ENCODE results near the gene SSC4D. TPM values are rescaled to one million over a fixed set of nuclear protein-coding genes. Genes with fewer than 3 reads are reported as not detected.
"Not testable (repeated sequence)": the region's sequence is repeated elsewhere in the genome, so short reads cannot be mapped to it uniquely, and the experiment has no call there.

The SSC4D gene
- total RNA-seq, 2 experiments from 2014 or later: 0.47 TPM; not detected in 1

- H3K36me3 Mint-ChIP-seq (ENCODE audit: low read depth): no peaks in the 10 kb centered on the region
- DNase-seq: no peak
- no peak overlapping the region for H3K4me3 Mint-ChIP-seq
- ChIA-PET POLR2A (interaction anchor here (1.3 kb wide), 1 partner anchor 14 kb away, joined by 3 read pairs; the partner anchor contains the start of gene YWHAG), CTCF (no interaction called here)
- H3K27ac Mint-ChIP-seq: no peak overlapping the region
- H3K27me3 Mint-ChIP-seq (ENCODE audit: low read depth): peaks cover 17% of the 10 kb centered on the region
- H3K9me3 Mint-ChIP-seq (ENCODE audit: insufficient read depth): no peaks in the 10 kb centered on the region
- H3K4me1 Mint-ChIP-seq (ENCODE audit: low read depth): peaks cover 2% of the 10 kb centered on the region
- no peak for ATAC-seq
These were observed 36.3 kb downstream of the SSC4D start for GRCh38 chr7:76372984-76373833.

GRCh38 chr7:76371396-76371795 is 38.1 kb downstream of the SSC4D start:
- Mint-ChIP-seq H3K4me3 (no peak overlapping the region), H3K27ac (no peak overlapping the region), H3K36me3 (ENCODE audit: low read depth) (no peaks in the 10 kb centered on the region), H3K9me3 (ENCODE audit: insufficient read depth) (no peaks in the 10 kb centered on the region), H3K4me1 (ENCODE audit: low read depth) (no peaks in the 10 kb centered on the region), H3K27me3 (ENCODE audit: low read depth) (peaks cover 16% of the 10 kb centered on the region)
- DNase-seq (no peak), ATAC-seq (no peak)
- POLR2A ChIA-PET: no interaction called here
- CTCF ChIA-PET: no interaction called here

GRCh38 chr7:76369018-76369417 is 40.5 kb downstream of the SSC4D start:
- ChIA-PET CTCF (interaction anchor here (0.9 kb wide), 1 partner anchor 9 kb away, joined by 5 read pairs; no protein-coding TSS in a partner anchor), POLR2A (no interaction called here)
- H3K36me3 Mint-ChIP-seq (ENCODE audit: low read depth): no peaks in the 10 kb centered on the region
- no peak overlapping the region for H3K4me3 Mint-ChIP-seq
- H3K4me1 Mint-ChIP-seq (ENCODE audit: low read depth): peaks cover 12% of the 10 kb centered on the region
- no peak for DNase-seq
- peaks cover 13% of the 10 kb centered on the region for H3K27me3 Mint-ChIP-seq (ENCODE audit: low read depth)
- ATAC-seq: no peak
- H3K9me3 Mint-ChIP-seq (ENCODE audit: insufficient read depth): no peaks in the 10 kb centered on the region
- H3K27ac Mint-ChIP-seq: no peak overlapping the region

- Mint-ChIP-seq H3K4me3 (no peak overlapping the region), H3K27me3 (ENCODE audit: low read depth) (peaks cover 12% of the 10 kb centered on the region), H3K36me3 (ENCODE audit: low read depth) (no peaks in the 10 kb centered on the region), H3K4me1 (ENCODE audit: low read depth) (peaks cover 16% of the 10 kb centered on the region), H3K9me3 (ENCODE audit: insufficient read depth) (no peaks in the 10 kb centered on the region), H3K27ac (no peak overlapping the region)
- ATAC-seq (no peak), DNase-seq (no peak)
- ChIA-PET CTCF (interaction anchor here (0.9 kb wide), 1 partner anchor 8 kb away, joined by 5 read pairs; no protein-coding TSS in a partner anchor), POLR2A (no interaction called here)
These were observed 41.3 kb downstream of the SSC4D start for GRCh38 chr7:76368190-76368589.

- DNase-seq (no peak), ATAC-seq (no peak)
- no peaks in the 10 kb centered on the region for H3K36me3 Mint-ChIP-seq (ENCODE audit: low read depth)
- H3K9me3 Mint-ChIP-seq (ENCODE audit: insufficient read depth): no peaks in the 10 kb centered on the region
- H3K27ac Mint-ChIP-seq: peak overlapping the region; percentile 81
- CTCF ChIA-PET: interaction anchor here (1.1 to 1.8 kb wide), 5 partner anchors 14 to 186 kb away, joined by 3 to 6 read pairs (median 3); no protein-coding TSS in a partner anchor
- H3K27me3 Mint-ChIP-seq (ENCODE audit: low read depth): peaks cover 4% of the 10 kb centered on the region
- peaks cover 23% of the 10 kb centered on the region for H3K4me1 Mint-ChIP-seq (ENCODE audit: low read depth)
- POLR2A ChIA-PET: interaction anchor here (0.6 to 1.8 kb wide), 3 partner anchors 20 to 46 kb away, joined by 3 to 11 read pairs (median 3); no protein-coding TSS in a partner anchor
- H3K4me3 Mint-ChIP-seq: peak overlapping the region; percentile 3
These were observed 45.3 kb downstream of the SSC4D start for GRCh38 chr7:76364198-76364584.

GRCh38 chr7:76363754-76364153 is 45.7 kb downstream of the SSC4D start:
- DNase-seq; H3K36me3 Mint-ChIP-seq (ENCODE audit: low read depth); ATAC-seq; H3K9me3 Mint-ChIP-seq (ENCODE audit: insufficient read depth); H3K27me3 Mint-ChIP-seq (ENCODE audit: low read depth): not testable (repeated sequence)
- POLR2A ChIA-PET: interaction anchor here (1.8 kb wide), 1 partner anchor 45 kb away, joined by 11 read pairs; no protein-coding TSS in a partner anchor
- Mint-ChIP-seq H3K27ac (peak overlapping the region; percentile 81), H3K4me3 (peak overlapping the region; percentile 3), H3K4me1 (ENCODE audit: low read depth) (peaks cover 23% of the 10 kb centered on the region)
- CTCF ChIA-PET: interaction anchor here (1.3 to 1.8 kb wide), 3 partner anchors 14 to 73 kb away, joined by 3 to 6 read pairs (median 3); no protein-coding TSS in a partner anchor

- peak overlapping the region; percentile 98 for H3K4me3 Mint-ChIP-seq
- peak overlapping the region; percentile 99 for H3K27ac Mint-ChIP-seq
- H3K36me3 Mint-ChIP-seq (ENCODE audit: low read depth): peaks cover 26% of the 10 kb centered on the region
- H3K27me3 Mint-ChIP-seq (ENCODE audit: low read depth): no peaks in the 10 kb centered on the region
- ChIA-PET CTCF (interaction anchor here (0.8 to 3.5 kb wide), 8 partner anchors 8 to 182 kb away, joined by 3 to 26 read pairs (median 5); no protein-coding TSS in a partner anchor), POLR2A (interaction anchor here (0.7 to 3.9 kb wide), 4 partner anchors 27 to 53 kb away, joined by 3 to 55 read pairs (median 8); no protein-coding TSS in a partner anchor)
- H3K4me1 Mint-ChIP-seq (ENCODE audit: low read depth): peaks cover 45% of the 10 kb centered on the region
- ATAC-seq (no peak), DNase-seq (no peak)
- H3K9me3 Mint-ChIP-seq (ENCODE audit: insufficient read depth): peaks cover 3% of the 10 kb centered on the region
These were observed 49.4 kb downstream of the SSC4D start for GRCh38 chr7:76359978-76360638.

- Mint-ChIP-seq H3K36me3 (ENCODE audit: low read depth) (peaks cover 33% of the 10 kb centered on the region), H3K4me3 (peak overlapping the region; percentile 98), H3K4me1 (ENCODE audit: low read depth) (peaks cover 45% of the 10 kb centered on the region), H3K9me3 (ENCODE audit: insufficient read depth) (peaks cover 5% of the 10 kb centered on the region), H3K27me3 (ENCODE audit: low read depth) (no peaks in the 10 kb centered on the region), H3K27ac (peak overlapping the region; percentile 99)
- ATAC-seq (peak; percentile 96), DNase-seq (peak; percentile 97)
- CTCF ChIA-PET: interaction anchor here (0.8 to 3.5 kb wide), 9 partner anchors 9 to 181 kb away, joined by 3 to 26 read pairs (median 5); no protein-coding TSS in a partner anchor
- POLR2A ChIA-PET: interaction anchor here (0.7 to 3.9 kb wide), 11 partner anchors 14 to 53 kb away, joined by 3 to 55 read pairs (median 3); no protein-coding TSS in a partner anchor
These were observed 50.2 kb downstream of the SSC4D start for GRCh38 chr7:76359111-76359977.

- ATAC-seq (peak; percentile 74), DNase-seq (peak; percentile 90)
- ChIA-PET POLR2A (interaction anchor here (0.7 to 3.9 kb wide), 10 partner anchors 15 to 41 kb away, joined by 3 to 55 read pairs (median 4); no protein-coding TSS in a partner anchor), CTCF (interaction anchor here (0.8 to 3.5 kb wide), 9 partner anchors 22 to 180 kb away, joined by 3 to 26 read pairs (median 5); no protein-coding TSS in a partner anchor)
- H3K27me3 Mint-ChIP-seq (ENCODE audit: low read depth): no peaks in the 10 kb centered on the region
- peaks cover 40% of the 10 kb centered on the region for H3K4me1 Mint-ChIP-seq (ENCODE audit: low read depth)
- H3K9me3 Mint-ChIP-seq (ENCODE audit: insufficient read depth): peaks cover 5% of the 10 kb centered on the region
- peak within 1 kb of the TSS; percentile 98 for H3K4me3 Mint-ChIP-seq
- peaks cover 37% of the 10 kb centered on the region for H3K36me3 Mint-ChIP-seq (ENCODE audit: low read depth)
- H3K27ac Mint-ChIP-seq: peak within 1 kb of the TSS; percentile 99
These were observed 50.9 kb downstream of the SSC4D start, which contains the start of gene YWHAG for GRCh38 chr7:76358481-76359110. Gene YWHAG (minus strand): TSS chr7:76358991. CDS start chr7:76358808, 183 bp downstream.

- POLR2A ChIA-PET: interaction anchor here (0.6 to 3.9 kb wide), 9 partner anchors 15 to 56 kb away, joined by 3 to 55 read pairs (median 3); partner anchors contain the start of gene HSPB1
- ATAC-seq: peak; percentile 15
- Mint-ChIP-seq H3K27ac (peak overlapping the region; percentile 98), H3K27me3 (ENCODE audit: low read depth) (no peaks in the 10 kb centered on the region), H3K4me1 (ENCODE audit: low read depth) (peaks cover 39% of the 10 kb centered on the region), H3K4me3 (peak overlapping the region; percentile 98), H3K36me3 (ENCODE audit: low read depth) (peaks cover 37% of the 10 kb centered on the region), H3K9me3 (ENCODE audit: insufficient read depth) (peaks cover 5% of the 10 kb centered on the region)
- peak; percentile 64 for DNase-seq
- CTCF ChIA-PET: interaction anchor here (0.8 to 3.5 kb wide), 6 partner anchors 21 to 67 kb away, joined by 3 to 26 read pairs (median 3); no protein-coding TSS in a partner anchor
These were observed 51.5 kb downstream of the SSC4D start for GRCh38 chr7:76358011-76358480.

Data from activated CD8-positive, alpha-beta T cell treated with anti-CD3 and anti-CD28 coated beads, Interleukin-2, amount 10 ng/mL, durations not matched to agents 7 days and 5 days (primary cell).